BLaER1 treated with 17β-estradiol and CSF1 and Interleukin-3, amounts not matched to agents 10 nM and 100 nM (cell line): ENCODE measurements around the gene C1orf87.

ENCODE experiments used
- H3K27ac ChIP-seq, 11 experiments: shearing (Covaris generic); formaldehyde crosslinking; 2 replicates each; pipeline ENCODE4 v1.8.1; 2022
- H3K27me3 ChIP-seq, 11 experiments: shearing (Covaris generic); formaldehyde crosslinking; 2 replicates each; pipeline ENCODE4 v1.8.1; 2022
- H3K36me3 ChIP-seq, 11 experiments: shearing (Covaris generic); formaldehyde crosslinking; 2 replicates each; pipeline ENCODE4 v1.8.1; 2022
- H3K4me1 ChIP-seq, 10 experiments: shearing (Covaris generic); formaldehyde crosslinking; 2 replicates each; pipeline ENCODE4 v1.8.1; 2022
- H3K4me2 ChIP-seq, 11 experiments: shearing (Covaris generic); formaldehyde crosslinking; 2 replicates each; pipeline ENCODE4 v1.8.1; 2022
- H3K4me3 ChIP-seq, 10 experiments: shearing (Covaris generic); formaldehyde crosslinking; 2 replicates each; pipeline ENCODE4 v1.8.1; 2022
- H3K9ac ChIP-seq, 11 experiments: shearing (Covaris generic); formaldehyde crosslinking; 2 replicates each; pipeline ENCODE4 v1.8.1; 2022
- H3K9me3 ChIP-seq, 11 experiments: shearing (Covaris generic); formaldehyde crosslinking; replicated peaks in 1 of 11; 2 replicates each; pipeline ENCODE4 v1.8.1; 2022
- H4K20me1 ChIP-seq, 11 experiments: shearing (Covaris generic); formaldehyde crosslinking; 2 replicates each; pipeline ENCODE4 v1.8.1; 2022
- Cebpa-rat ChIP-seq, 11 experiments: shearing (Covaris generic); IDR thresholded peaks; 2 replicates each; pipeline ENCODE4 v1.8.1; 2022

Gene C1orf87

DNA sequence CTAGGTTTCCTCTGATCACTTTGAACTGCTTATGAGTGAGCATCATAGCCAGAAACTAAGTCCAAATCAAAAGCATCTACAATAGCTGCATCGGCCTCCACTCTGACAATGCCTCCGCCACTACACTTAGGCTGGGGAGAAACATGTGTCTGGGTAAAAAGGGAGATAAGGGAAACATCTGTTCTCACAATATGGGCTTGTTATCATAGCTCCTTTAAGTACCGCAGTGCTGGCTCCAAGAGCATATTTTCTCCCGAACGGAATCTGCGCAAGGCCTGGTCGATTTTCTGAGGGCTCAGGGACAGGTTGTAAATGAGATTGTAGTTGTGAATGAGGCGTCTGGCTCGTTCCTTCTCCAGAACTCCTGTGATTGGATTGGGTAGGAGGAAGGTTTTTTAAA is 83.1 kb downstream of the C1orf87 start:
- Histone ChIP-seq H3K4me2 (no peak overlapping the region), H4K20me1 (no peaks in the 10 kb centered on the region), H3K27ac (no peak overlapping the region), H3K27me3 (no peaks in the 10 kb centered on the region), H3K9ac (no peak overlapping the region), H3K4me3 (no peak overlapping the region), H3K4me1 (no peaks in the 10 kb centered on the region), H3K36me3 (no peaks in the 10 kb centered on the region), H3K9me3 (no peaks in the 10 kb centered on the region)
- no peak for TF ChIP-seq Cebpa-rat (IDR thresholded peaks at IDR 0.05)

DNA sequence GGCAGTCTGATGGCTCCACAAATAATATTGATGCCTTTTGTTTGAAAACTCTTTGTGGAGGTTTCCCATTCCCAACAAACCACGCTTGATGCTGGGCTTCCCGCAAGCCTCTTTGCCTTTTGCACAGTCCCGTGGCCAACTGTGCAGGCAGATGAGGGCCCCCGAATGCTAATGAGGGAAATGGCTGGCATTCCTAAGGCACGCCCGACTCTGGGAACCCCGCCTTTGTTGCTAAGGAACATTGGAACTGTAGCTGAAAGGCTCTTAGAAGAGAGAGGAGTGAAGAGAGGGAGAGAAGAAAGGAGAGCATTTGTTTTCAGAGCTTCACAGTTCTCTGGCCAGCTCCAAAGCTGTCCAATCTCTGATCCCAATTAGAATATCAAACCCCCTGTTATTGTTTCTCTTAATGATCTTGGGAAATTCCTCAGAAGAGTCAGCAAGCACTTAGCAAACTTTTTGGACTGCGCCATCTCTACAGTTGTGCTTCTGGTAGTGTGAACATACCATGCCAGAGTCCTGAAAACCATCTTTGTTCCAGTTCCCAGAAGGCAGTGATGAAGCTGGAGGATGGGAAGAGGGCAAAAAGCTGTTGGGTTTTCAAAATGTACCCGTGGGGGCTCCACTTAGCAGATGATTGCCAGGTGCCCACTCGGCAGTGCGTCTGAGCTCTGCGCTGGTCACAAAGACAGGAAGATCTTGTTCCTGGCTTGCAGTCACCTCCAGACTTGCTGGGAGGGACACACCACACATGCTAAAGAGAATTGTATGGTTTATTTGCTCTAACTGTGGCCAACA is 86.9 kb downstream of the C1orf87 start:
- Histone ChIP-seq H3K9ac (no peak overlapping the region), H3K4me2 (no peak overlapping the region), H3K9me3 (no peaks in the 10 kb centered on the region), H3K4me3 (no peak overlapping the region), H3K27me3 (no peaks in the 10 kb centered on the region), H3K36me3 (no peaks in the 10 kb centered on the region), H3K4me1 (no peaks in the 10 kb centered on the region), H4K20me1 (no peaks in the 10 kb centered on the region), H3K27ac (no peak overlapping the region)
- TF ChIP-seq Cebpa-rat (IDR thresholded peaks at IDR 0.05) = no peak

DNA sequence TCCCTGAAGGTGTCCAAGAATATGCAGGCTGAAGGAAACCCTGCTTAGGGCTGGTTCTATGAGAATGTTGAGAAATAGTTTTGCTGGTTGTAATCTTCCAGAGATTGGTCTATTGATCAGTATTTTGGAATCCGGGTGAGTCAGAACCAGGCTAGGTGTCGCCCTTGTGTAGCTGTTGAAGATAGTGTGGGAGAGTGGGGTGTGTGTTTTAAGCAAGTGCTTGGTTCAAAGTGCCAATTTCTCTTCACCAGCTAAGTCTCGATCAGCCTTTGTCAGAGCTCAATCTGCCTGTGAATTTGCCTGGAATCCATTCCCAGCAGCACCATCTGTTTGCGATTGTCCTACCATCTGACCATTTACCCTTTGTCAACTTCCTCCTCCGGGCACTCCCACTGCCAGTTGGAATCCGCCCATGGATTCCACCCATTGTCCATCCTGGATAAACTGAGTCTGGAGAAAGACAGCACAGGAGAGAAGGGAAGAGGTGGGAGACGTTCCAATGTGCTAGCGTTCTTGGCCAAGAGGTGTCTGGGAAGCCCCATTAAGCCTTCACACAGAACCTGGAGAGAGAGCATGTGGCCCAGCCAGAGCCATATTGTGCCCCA is 87.6 kb downstream of the C1orf87 start:
- Histone ChIP-seq H3K36me3 (no peaks in the 10 kb centered on the region), H3K9ac (no peak overlapping the region), H3K4me2 (no peak overlapping the region), H3K27me3 (no peaks in the 10 kb centered on the region), H3K27ac (no peak overlapping the region), H3K4me1 (no peaks in the 10 kb centered on the region), H4K20me1 (no peaks in the 10 kb centered on the region), H3K4me3 (no peak overlapping the region), H3K9me3 (no peaks in the 10 kb centered on the region)
- no peak for TF ChIP-seq Cebpa-rat (IDR thresholded peaks at IDR 0.05)

DNA sequence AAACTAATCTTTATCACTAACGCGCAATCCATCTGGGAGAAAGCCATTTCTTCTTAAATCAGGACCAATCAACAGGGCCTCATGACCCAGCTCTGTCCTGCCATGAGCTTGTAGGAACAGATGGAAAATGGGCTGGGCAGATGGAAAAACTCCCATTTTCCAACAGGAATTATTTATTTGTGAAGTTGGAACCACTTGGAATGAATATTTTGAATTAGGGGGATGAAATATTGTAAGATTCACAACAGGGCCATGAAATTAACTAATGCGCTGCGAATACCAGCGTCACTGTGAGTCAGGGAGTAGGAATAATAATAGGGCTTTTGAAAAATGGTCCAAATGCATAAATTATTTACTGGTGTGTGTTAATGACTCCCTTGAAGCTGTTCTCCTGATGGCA is 93.9 kb downstream of the C1orf87 start:
- no peaks in the 10 kb centered on the region for H3K27me3 ChIP-seq
- H3K27ac ChIP-seq = no peak overlapping the region
- H3K36me3 ChIP-seq = no peaks in the 10 kb centered on the region
- no peaks in the 10 kb centered on the region for H3K4me1 ChIP-seq
- no peak overlapping the region for H3K4me3 ChIP-seq
- no peak overlapping the region for H3K4me2 ChIP-seq
- H3K9me3 ChIP-seq = no peaks in the 10 kb centered on the region
- H4K20me1 ChIP-seq = no peaks in the 10 kb centered on the region
- H3K9ac ChIP-seq = no peak overlapping the region
- TF ChIP-seq Cebpa-rat (IDR thresholded peaks at IDR 0.05) = no peak

DNA sequence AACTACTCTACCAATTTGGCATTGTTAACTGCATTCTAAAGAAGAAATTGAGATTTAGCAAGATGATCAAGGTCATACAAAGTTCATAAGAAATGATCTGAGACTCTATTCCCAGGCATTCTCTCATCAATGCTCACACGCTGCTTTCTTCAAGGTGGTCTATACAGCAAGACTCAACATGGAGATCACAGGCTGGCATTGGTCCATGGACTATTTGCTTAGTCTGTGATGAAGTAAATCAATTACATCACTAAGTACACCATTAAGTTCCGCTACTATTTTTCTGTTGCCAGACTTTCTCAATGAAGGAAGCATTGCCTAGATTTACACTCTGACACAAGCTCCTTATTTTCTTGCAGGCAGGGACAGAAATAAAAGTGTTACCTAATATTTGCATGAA is 95.1 kb downstream of the C1orf87 start:
- Histone ChIP-seq H3K4me1 (no peaks in the 10 kb centered on the region), H3K27me3 (no peaks in the 10 kb centered on the region), H3K4me3 (no peak overlapping the region), H3K4me2 (no peak overlapping the region), H3K36me3 (no peaks in the 10 kb centered on the region), H3K9ac (no peak overlapping the region), H4K20me1 (no peaks in the 10 kb centered on the region), H3K9me3 (no peaks in the 10 kb centered on the region), H3K27ac (no peak overlapping the region)
- no peak for TF ChIP-seq Cebpa-rat (IDR thresholded peaks at IDR 0.05)

DNA sequence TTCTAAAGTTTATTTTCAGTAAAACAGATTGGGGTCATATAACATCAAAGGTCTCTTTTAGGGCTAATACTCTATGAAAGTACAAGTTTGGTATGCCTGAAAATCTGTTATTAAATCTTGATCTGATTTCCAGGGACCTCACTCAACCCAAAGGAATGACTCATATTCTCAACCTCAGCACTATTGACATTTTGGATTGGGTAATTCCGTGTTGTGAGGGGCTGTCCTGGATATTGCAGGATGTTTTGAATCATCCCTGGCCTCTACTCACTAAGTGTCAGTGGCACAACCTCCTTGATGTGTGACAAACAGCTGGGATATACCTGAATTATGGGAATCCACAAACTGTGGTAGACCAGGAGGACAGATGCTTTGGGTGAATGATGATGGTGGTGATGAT is 95.5 kb downstream of the C1orf87 start:
- Histone ChIP-seq H3K4me2 (no peak overlapping the region), H3K9me3 (no peaks in the 10 kb centered on the region), H3K36me3 (no peaks in the 10 kb centered on the region), H3K9ac (no peak overlapping the region), H4K20me1 (no peaks in the 10 kb centered on the region), H3K4me1 (no peaks in the 10 kb centered on the region), H3K27ac (no peak overlapping the region), H3K27me3 (no peaks in the 10 kb centered on the region), H3K4me3 (no peak overlapping the region)
- TF ChIP-seq Cebpa-rat (IDR thresholded peaks at IDR 0.05) = no peak

DNA sequence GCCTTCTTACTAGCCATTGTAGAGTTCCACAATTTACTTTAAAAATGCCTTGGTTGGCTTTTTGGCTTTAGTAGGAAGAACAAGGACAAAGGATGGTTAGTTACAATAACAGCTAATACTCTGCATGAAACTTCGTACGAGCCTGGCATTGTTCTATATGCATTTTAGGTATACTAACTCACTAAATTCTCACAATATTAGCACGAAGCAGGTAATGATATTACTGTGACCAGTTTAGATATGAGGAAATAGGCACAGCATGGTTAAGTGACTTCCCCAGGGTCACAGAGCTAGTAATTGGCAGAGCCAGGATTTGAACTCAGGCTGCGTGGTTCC is 96.5 kb downstream of the C1orf87 start:
- no peak overlapping the region for H3K4me2 ChIP-seq
- H3K9me3 ChIP-seq = no peaks in the 10 kb centered on the region
- no peak overlapping the region for H3K4me3 ChIP-seq
- no peak overlapping the region for H3K9ac ChIP-seq
- H3K36me3 ChIP-seq = no peaks in the 10 kb centered on the region
- no peaks in the 10 kb centered on the region for H4K20me1 ChIP-seq
- H3K27me3 ChIP-seq = no peaks in the 10 kb centered on the region
- H3K4me1 ChIP-seq = no peaks in the 10 kb centered on the region
- TF ChIP-seq Cebpa-rat (IDR thresholded peaks at IDR 0.05) = no peak
- H3K27ac ChIP-seq = no peak overlapping the region

DNA sequence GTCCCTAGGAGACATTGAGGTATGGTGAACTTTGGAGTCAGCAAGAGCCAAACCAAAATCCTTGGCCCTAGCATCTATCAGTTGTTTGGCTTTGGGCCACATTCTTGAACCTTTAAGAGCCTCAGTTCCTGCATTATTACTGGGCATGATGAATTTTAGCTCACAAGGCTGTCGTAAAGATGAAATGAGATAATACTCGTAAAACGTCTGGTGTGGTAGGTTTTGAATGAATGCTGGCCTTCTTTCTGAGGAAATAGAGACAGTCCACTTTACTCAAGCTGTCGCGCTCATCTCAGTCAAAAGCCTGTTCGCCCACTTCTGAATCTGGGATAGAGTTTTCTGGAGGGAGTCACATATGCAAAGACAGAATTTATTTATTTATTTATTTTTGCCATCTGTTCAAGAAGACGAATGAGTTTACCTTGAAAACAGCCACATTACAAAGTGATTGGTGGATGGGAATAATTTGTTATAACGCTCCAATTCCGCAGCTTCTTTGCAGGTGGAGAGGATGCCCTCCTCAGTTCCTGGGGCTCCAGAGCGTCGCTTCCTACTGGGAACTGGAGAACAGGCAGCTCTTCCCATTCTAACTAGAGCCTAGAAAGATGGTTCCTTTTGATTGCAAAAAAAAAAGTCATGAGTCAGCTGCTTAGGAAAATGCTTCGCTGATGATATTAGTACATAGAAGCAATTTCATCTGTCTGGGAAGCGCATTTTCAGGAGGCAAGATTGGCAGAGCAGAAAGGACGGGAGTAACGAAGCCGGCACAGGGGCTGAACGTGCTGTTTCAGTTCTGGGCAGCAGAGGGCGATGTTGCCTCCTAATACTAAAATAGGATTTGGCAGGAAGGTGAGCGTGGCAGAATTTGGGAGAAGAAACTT is 97.1 kb downstream of the C1orf87 start:
- H3K36me3 ChIP-seq = no peaks in the 10 kb centered on the region
- H3K4me2 ChIP-seq = no peak overlapping the region
- no peaks in the 10 kb centered on the region for H3K4me1 ChIP-seq
- no peak overlapping the region for H3K4me3 ChIP-seq
- no peaks in the 10 kb centered on the region for H3K27me3 ChIP-seq
- no peaks in the 10 kb centered on the region for H4K20me1 ChIP-seq
- H3K9me3 ChIP-seq = no peaks in the 10 kb centered on the region
- H3K27ac ChIP-seq = no peak overlapping the region
- no peak for TF ChIP-seq Cebpa-rat (IDR thresholded peaks at IDR 0.05)
- H3K9ac ChIP-seq = no peak overlapping the region

DNA sequence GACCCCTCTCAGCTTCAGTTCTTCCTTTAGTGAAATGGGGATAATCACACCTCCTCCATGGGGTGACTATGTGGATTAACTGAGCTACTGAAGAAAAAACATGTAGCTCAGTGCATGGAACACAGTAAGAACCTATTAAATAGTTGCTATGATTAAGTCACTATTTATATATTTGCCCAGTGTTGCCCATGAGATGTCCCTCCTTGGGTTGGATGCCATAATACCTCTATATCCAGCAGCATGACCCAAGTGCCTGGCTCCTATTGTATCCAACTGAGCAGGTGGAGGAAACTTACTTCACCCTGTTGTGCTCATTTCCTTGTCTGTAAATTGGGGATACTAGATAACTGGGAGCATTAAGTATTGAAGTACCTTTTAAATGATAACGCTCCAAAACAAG is 99.9 kb downstream of the C1orf87 start:
- no peak for TF ChIP-seq Cebpa-rat (IDR thresholded peaks at IDR 0.05)
- H4K20me1 ChIP-seq = no peaks in the 10 kb centered on the region
- no peaks in the 10 kb centered on the region for H3K27me3 ChIP-seq
- H3K9ac ChIP-seq = no peak overlapping the region
- no peaks in the 10 kb centered on the region for H3K36me3 ChIP-seq
- no peak overlapping the region for H3K4me3 ChIP-seq
- no peaks in the 10 kb centered on the region for H3K4me1 ChIP-seq
- no peak overlapping the region for H3K4me2 ChIP-seq
- no peak overlapping the region for H3K27ac ChIP-seq
- H3K9me3 ChIP-seq = no peaks in the 10 kb centered on the region
